ENCODE measurements around the gene ZNF133.
"Not testable (repeated sequence)": the region's sequence is repeated elsewhere in the genome, so short reads cannot be mapped to it uniquely, and the experiment has no call there.

Gene ZNF133

GRCh38 chr20:18287915-18288748, at the start of gene ZNF133:
Gene ZNF133, plus strand, starts transcription at chr20:18288527. Its CDS starts 17,160 bp downstream, at chr20:18305687.
- DNase-seq: peak; percentile 99

- DNase-seq: no peak
Measured at GRCh38 chr20:18240997-18241396, 47.3 kb upstream of the ZNF133 start.

GRCh38 chr20:18243802-18244201, 44.5 kb upstream of the ZNF133 start:
- no peak for DNase-seq

GRCh38 chr20:18248545-18248944, 39.8 kb upstream of the ZNF133 start:
- DNase-seq: not testable (repeated sequence)

- no peak for DNase-seq
Measured at GRCh38 chr20:18250217-18250616, 38.1 kb upstream of the ZNF133 start.

GRCh38 chr20:18252597-18253451, 35.5 kb upstream of the ZNF133 start:
- DNase-seq: no peak

GRCh38 chr20:18254615-18255014, 33.7 kb upstream of the ZNF133 start:
- no peak for DNase-seq

- DNase-seq: no peak
Measured at GRCh38 chr20:18255526-18255925, 32.8 kb upstream of the ZNF133 start.

GRCh38 chr20:18256440-18257090, 31.8 kb upstream of the ZNF133 start:
- DNase-seq: no peak

GRCh38 chr20:18258126-18258860, 30.0 kb upstream of the ZNF133 start:
- DNase-seq: no peak

- DNase-seq: no peak
Measured at GRCh38 chr20:18259730-18260129, 28.6 kb upstream of the ZNF133 start.

- DNase-seq: no peak
Measured at GRCh38 chr20:18263723-18264122, 24.6 kb upstream of the ZNF133 start.

- DNase-seq: no peak
Measured at GRCh38 chr20:18265441-18265840, 22.9 kb upstream of the ZNF133 start.

- no peak for DNase-seq
Measured at GRCh38 chr20:18266282-18266681, 22.0 kb upstream of the ZNF133 start.

GRCh38 chr20:18267815-18268214, 20.5 kb upstream of the ZNF133 start:
- DNase-seq: no peak

- DNase-seq: no peak
Measured at GRCh38 chr20:18271160-18271559, 17.2 kb upstream of the ZNF133 start.

- DNase-seq: no peak
Measured at GRCh38 chr20:18272451-18272850, 15.9 kb upstream of the ZNF133 start.

GRCh38 chr20:18273738-18274137, 14.6 kb upstream of the ZNF133 start:
- DNase-seq: no peak

GRCh38 chr20:18275960-18276359, 12.4 kb upstream of the ZNF133 start:
- not testable (repeated sequence) for DNase-seq

GRCh38 chr20:18276821-18277220, 11.5 kb upstream of the ZNF133 start:
- peak; percentile 55 for DNase-seq

- DNase-seq: no peak
Measured at GRCh38 chr20:18279242-18279641, 9.1 kb upstream of the ZNF133 start.

- no peak for DNase-seq
Measured at GRCh38 chr20:18284805-18285533, 3.4 kb upstream of the ZNF133 start.

All from right forelimb (tissue), 1 donor.